IPS-15b (cell line): ENCODE results near the gene MET.
"Not testable (repeated sequence)": the region's sequence is repeated elsewhere in the genome, so short reads cannot be mapped to it uniquely, and the experiment has no call there.

Source experiments
- H3K27me3 ChIP-seq: one replicate; pipeline ENCODE4 v1.6.1; 2013; ENCODE audit warnings: low read length; ENCODE audit not compliant: control insufficient read depth, insufficient read depth
- H3K36me3 ChIP-seq: one replicate; pipeline ENCODE4 v1.6.1; 2013; ENCODE audit warnings: low read length; ENCODE audit not compliant: control insufficient read depth, insufficient read depth
- H3K4me1 ChIP-seq: one replicate; pipeline ENCODE4 v1.6.1; 2013; ENCODE audit warnings: mild to moderate bottlenecking, low read length; ENCODE audit not compliant: control insufficient read depth, insufficient read depth
- H3K4me3 ChIP-seq: one replicate; pipeline ENCODE4 v1.5.1; 2013; ENCODE audit warnings: low read depth, low read length
- H3K9ac ChIP-seq: one replicate; pipeline ENCODE4 v1.6.1; 2013; ENCODE audit warnings: low read depth, mild to moderate bottlenecking, low read length
- H3K9me3 ChIP-seq: one replicate; pipeline ENCODE4 v1.6.1; 2013; ENCODE audit warnings: mild to moderate bottlenecking, low read length; ENCODE audit not compliant: control insufficient read depth, insufficient read depth

The MET gene

DNA sequence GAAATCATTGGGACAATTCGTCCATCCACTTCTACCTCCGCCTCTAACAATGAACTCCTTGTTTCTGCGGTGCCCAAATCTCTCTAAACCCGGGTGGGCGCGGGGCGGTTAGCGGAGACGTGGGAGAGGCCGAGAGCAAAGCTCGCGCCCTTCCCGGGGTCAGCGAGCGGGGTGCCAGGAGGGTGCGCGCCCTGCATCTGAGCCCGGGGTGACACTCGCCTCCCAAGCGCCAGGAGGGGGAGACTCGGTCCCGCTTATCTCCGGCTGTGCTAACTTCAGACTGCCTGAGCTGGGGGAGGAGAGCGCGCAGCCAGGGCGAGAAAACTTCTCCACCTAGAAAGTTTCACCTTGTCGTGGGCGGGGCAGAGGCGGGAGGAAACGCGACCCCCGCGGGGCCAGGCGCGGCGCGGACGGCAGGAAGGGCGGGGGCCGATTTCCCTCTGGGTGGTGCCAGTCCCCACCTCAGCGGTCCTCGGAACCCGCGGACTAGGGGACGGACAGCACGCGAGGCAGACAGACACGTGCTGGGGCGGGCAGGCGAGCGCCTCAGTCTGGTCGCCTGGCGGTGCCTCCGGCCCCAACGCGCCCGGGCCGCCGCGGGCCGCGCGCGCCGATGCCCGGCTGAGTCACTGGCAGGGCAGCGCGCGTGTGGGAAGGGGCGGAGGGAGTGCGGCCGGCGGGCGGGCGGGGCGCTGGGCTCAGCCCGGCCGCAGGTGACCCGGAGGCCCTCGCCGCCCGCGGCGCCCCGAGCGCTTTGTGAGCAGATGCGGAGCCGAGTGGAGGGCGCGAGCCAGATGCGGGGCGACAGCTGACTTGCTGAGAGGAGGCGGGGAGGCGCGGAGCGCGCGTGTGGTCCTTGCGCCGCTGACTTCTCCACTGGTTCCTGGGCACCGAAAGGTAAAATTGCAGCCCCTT lies at the start of gene MET:
TSS of gene MET (plus strand) at position 516 of the 915 bp plus-strand sequence. CDS start 26,889 bp downstream, outside the sequence.
- Histone ChIP-seq H3K4me3 (peak within 1 kb of the TSS; percentile 67), H3K27me3 (peaks cover 28% of the 10 kb centered on the region), H3K9me3 (no peaks in the 10 kb centered on the region), H3K9ac (peak within 1 kb of the TSS; percentile 41), H3K36me3 (no peaks in the 10 kb centered on the region), H3K4me1 (peaks cover 10% of the 10 kb centered on the region)

GRCh38 chr7:116626886-116627285 lies 45.1 kb upstream of the MET start:
- no peaks in the 10 kb centered on the region for H3K36me3 ChIP-seq
- H3K4me1 ChIP-seq = no peaks in the 10 kb centered on the region
- no peaks in the 10 kb centered on the region for H3K27me3 ChIP-seq
- no peak overlapping the region for H3K9ac ChIP-seq
- H3K9me3 ChIP-seq = no peaks in the 10 kb centered on the region
- H3K4me3 ChIP-seq = no peak overlapping the region

DNA sequence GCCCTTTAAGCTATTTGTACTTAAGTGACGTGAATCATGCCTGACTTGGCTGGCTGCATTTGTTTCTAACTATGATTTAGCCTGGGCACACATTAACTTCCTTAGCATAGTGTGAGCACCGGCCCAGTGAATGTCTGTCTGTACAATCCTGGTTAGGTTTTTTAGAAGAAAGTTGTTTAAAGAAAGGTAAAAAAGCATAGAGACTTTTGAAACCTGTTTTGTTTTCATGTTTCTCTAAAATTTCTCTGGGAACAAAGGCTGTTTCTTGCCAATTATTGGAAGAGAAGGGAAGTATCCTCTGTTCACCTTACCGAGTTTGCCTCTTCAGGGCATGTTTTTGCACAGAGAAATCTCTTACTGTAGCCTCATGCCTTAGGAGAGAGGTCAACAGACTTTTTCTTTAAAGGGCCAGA lies 42.9 kb upstream of the MET start:
- Histone ChIP-seq H3K9me3 (no peaks in the 10 kb centered on the region), H3K4me1 (no peaks in the 10 kb centered on the region), H3K27me3 (no peaks in the 10 kb centered on the region), H3K4me3 (no peak overlapping the region), H3K9ac (no peak overlapping the region), H3K36me3 (no peaks in the 10 kb centered on the region)

- Histone ChIP-seq H3K27me3 (no peaks in the 10 kb centered on the region), H3K9me3 (no peaks in the 10 kb centered on the region), H3K4me3 (no peak overlapping the region), H3K9ac (no peak overlapping the region), H3K36me3 (no peaks in the 10 kb centered on the region), H3K4me1 (no peaks in the 10 kb centered on the region)
These were observed 41.6 kb upstream of the MET start for GRCh38 chr7:116630357-116630756.

DNA sequence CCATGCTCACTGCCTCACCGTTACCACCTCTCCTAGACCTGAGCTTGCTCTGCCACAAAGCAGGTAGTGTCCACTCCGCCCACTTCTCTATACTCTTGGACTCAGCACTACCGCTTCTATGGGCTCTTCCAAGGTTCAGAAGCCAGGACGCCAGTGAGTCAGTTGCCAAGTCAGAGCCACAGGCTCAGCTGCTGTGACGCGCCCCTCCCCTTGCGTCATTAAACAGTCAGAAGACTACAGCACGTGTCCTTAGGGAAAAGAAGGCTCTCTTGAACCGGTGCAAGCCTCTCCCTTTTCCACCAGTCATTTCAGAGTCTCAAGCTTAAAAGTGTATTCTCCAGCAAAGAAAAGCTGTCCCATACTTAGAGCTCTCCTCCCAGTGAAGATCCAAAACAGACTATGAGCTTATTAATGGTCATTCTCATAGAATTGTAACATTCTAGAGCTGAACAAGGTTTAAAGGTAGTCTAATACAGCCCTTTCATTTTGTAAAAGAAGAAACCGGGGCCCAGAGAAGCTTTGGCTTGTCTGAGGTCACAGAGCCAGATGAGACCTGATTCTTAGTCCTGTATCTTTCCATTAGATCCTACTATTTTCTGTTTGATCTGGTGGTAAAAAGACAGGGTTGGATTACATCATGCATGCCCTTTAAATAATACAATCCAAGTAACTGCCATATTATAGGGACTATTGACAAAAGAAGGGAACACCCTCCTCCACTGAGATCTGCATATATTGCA lies 40.9 kb upstream of the MET start:
- Histone ChIP-seq H3K27me3 (no peaks in the 10 kb centered on the region), H3K4me1 (no peaks in the 10 kb centered on the region), H3K36me3 (no peaks in the 10 kb centered on the region), H3K4me3 (no peak overlapping the region), H3K9me3 (no peaks in the 10 kb centered on the region), H3K9ac (no peak overlapping the region)

GRCh38 chr7:116631676-116632075 lies 40.3 kb upstream of the MET start:
- H3K36me3 ChIP-seq = no peaks in the 10 kb centered on the region
- H3K9me3 ChIP-seq = no peaks in the 10 kb centered on the region
- no peak overlapping the region for H3K4me3 ChIP-seq
- no peak overlapping the region for H3K9ac ChIP-seq
- no peaks in the 10 kb centered on the region for H3K27me3 ChIP-seq
- no peaks in the 10 kb centered on the region for H3K4me1 ChIP-seq

GRCh38 chr7:116632384-116632783 lies 39.6 kb upstream of the MET start:
- H3K27me3 ChIP-seq = no peaks in the 10 kb centered on the region
- no peak overlapping the region for H3K4me3 ChIP-seq
- H3K4me1 ChIP-seq = no peaks in the 10 kb centered on the region
- H3K9me3 ChIP-seq = no peaks in the 10 kb centered on the region
- H3K9ac ChIP-seq = no peak overlapping the region
- no peaks in the 10 kb centered on the region for H3K36me3 ChIP-seq

DNA sequence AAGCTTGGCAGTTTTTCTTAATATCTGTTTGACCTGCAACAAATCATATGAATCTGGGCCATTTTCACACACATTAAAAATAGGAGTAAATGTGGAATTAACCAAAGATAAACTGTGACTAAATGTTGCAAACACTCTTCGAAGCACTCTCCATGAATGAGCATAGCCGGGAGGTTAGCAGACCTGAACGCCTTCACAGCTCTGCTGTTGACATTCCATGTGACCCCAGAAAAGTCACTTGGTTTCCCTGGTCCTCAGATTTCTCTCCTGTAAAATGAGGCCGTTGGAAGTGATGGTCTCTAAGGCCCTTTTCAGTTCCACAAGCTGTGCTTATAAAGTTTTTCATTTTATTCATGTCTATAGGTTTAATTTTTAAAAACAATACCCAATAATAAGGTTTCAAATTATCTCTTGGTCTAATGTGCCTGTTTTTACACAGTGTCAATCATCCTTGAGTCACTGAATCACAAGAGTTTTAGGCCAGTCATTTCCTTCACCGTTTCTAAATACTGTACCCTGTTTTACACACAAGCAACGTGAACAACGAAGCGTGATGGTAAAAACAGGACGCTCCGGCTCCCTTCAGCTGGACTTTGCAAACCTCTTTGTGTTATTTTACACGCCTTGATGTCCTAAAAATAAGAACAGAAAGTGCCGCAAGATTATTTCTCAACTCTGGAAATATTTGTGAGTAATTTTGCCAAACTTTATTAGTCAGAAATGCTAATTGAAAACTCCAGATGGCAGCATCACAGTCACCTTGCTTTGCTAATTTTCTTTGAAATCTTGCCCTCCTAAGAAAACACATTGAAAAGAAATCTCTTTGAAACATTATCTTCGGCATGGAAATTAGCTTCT lies 38.6 kb upstream of the MET start:
- H3K4me3 ChIP-seq = no peak overlapping the region
- no peaks in the 10 kb centered on the region for H3K27me3 ChIP-seq
- no peak overlapping the region for H3K9ac ChIP-seq
- no peaks in the 10 kb centered on the region for H3K36me3 ChIP-seq
- H3K9me3 ChIP-seq = no peaks in the 10 kb centered on the region
- no peaks in the 10 kb centered on the region for H3K4me1 ChIP-seq

- H3K9me3 ChIP-seq = no peaks in the 10 kb centered on the region
These were observed 35.0 kb upstream of the MET start for GRCh38 chr7:116636997-116637396.

DNA sequence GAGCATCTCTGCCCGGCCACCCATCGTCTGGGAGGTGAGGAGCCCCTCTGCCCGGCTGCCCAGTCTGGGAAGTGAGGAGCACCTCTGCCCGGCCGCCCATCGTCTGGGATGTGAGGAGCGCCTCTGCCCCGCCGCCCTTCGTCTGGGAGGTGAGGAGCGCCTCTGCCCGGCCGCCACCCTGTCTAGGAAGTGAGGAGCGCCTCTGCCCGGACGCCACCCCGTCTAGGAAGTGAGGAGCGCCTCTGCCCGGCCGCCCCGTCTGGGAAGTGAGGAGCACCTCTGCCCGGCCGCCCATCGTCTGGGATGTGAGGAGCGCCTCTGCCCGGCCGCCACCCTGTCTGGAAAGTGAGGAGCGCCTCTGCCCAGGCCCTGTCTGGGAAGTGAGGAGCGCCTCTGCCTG lies 33.4 kb upstream of the MET start:
- not testable (repeated sequence) for H3K36me3 ChIP-seq, H3K27me3 ChIP-seq, H3K9me3 ChIP-seq, H3K9ac ChIP-seq, H3K4me3 ChIP-seq, H3K4me1 ChIP-seq

More at GRCh38 chr7:116636997-116637396, 35.0 kb upstream of the MET start:
- no peaks in the 10 kb centered on the region for H3K36me3 ChIP-seq
- H3K27me3 ChIP-seq = no peaks in the 10 kb centered on the region
- no peaks in the 10 kb centered on the region for H3K4me1 ChIP-seq
- no peak overlapping the region for H3K9ac ChIP-seq
- H3K4me3 ChIP-seq = no peak overlapping the region

GRCh38 chr7:116641551-116642153 lies 30.3 kb upstream of the MET start:
- no peaks in the 10 kb centered on the region for H3K36me3 ChIP-seq
- H3K4me1 ChIP-seq = no peaks in the 10 kb centered on the region
- no peak overlapping the region for H3K4me3 ChIP-seq
- no peak overlapping the region for H3K9ac ChIP-seq
- H3K27me3 ChIP-seq = no peaks in the 10 kb centered on the region
- no peaks in the 10 kb centered on the region for H3K9me3 ChIP-seq
